Prostate gland (tissue), 2 donors: ENCODE data around the gene TBC1D32. TPM values are rescaled to one million over a fixed set of nuclear protein-coding genes. Genes with fewer than 3 reads are reported as not detected.

Source experiments
- DNase-seq: peaks from one replicate; pipeline ENCODE4 v3.0.0-alpha.2; 2019; ENCODE audit warnings: low spot score
- H3K27ac ChIP-seq, 2 donors: fragments of 200-600 bp; sonication (generic); 2 replicates each; pipeline ENCODE4 v1.5.1; 2017 to 2019
- H3K27me3 ChIP-seq: fragments of 200-600 bp; sonication (generic); replicated peaks from 2 replicates; pipeline ENCODE4 v1.5.1; 2019; ENCODE audit not compliant: insufficient read depth
- H3K36me3 ChIP-seq, 2 donors: fragments of 200-600 bp; sonication (generic); 1 replicate in 1 of 2; 2 replicates in 1 of 2; pipeline versions ENCODE4 v1.5.1 to v1.8.1; 2017 to 2019
- H3K4me1 ChIP-seq: fragments of 200-600 bp; sonication (generic); replicated peaks from 2 replicates; pipeline ENCODE4 v1.5.1; 2019
- H3K4me3 ChIP-seq, 2 donors: fragments of 200-600 bp; sonication (generic); 2 replicates each; pipeline ENCODE4 v1.5.1; 2017 to 2019
- H3K9me3 ChIP-seq: fragments of 200-600 bp; sonication (generic); 2 replicates; pipeline ENCODE4 v1.5.1; 2017
- POLR2A ChIP-seq: fragments of 450-650 bp; IDR thresholded peaks from one replicate; pipeline ENCODE4 v1.6.1; 2016; ENCODE audit warnings: antibody characterized with exemption, mild to moderate bottlenecking
- POLR2AphosphoS5 ChIP-seq: sonication (generic); formaldehyde crosslinking; IDR thresholded peaks from one replicate; pipeline ENCODE4 v1.6.1; 2017; ENCODE audit warnings: antibody characterized with exemption
- WGBS: methylation state at CpG from one replicate; pipeline ENCODE4 v1.1.5; 2018; 5-methylcytosine and 5-hydroxymethylcytosine counted together
- intact Hi-C: fragments of 100-400 bp; cut with DNase I; formaldehyde crosslinking; loops from one replicate; pipeline ENCODE4 v1.14.2; 2022
- total RNA-seq, 2 donors: library from RNA; depleted of rRNA; stranded (reverse); fragments of >200 nt; gene quantifications; one replicate each; pipeline ENCODE4 v1.1.0, GENCODE V29; 2016
- TF ChIP-seq, protein P1 (sequence below), 4 experiments: fragments of 200-600 bp in 2 of 4; fragments of 450-650 bp in 2 of 4; sonication (generic) in 2 of 4; IDR thresholded peaks; 1 replicate in 3 of 4; 2 replicates in 1 of 4; pipeline ENCODE4 v1.5.1; 2016 to 2019; ENCODE audit warnings: antibody characterized with exemption in 4 of 4, mild to moderate bottlenecking in 2 of 4, moderate library complexity in 2 of 4

Gene TBC1D32
- total RNA-seq, 2 donors from 2014 or later: 10.7 to 11.1 TPM

DNA sequence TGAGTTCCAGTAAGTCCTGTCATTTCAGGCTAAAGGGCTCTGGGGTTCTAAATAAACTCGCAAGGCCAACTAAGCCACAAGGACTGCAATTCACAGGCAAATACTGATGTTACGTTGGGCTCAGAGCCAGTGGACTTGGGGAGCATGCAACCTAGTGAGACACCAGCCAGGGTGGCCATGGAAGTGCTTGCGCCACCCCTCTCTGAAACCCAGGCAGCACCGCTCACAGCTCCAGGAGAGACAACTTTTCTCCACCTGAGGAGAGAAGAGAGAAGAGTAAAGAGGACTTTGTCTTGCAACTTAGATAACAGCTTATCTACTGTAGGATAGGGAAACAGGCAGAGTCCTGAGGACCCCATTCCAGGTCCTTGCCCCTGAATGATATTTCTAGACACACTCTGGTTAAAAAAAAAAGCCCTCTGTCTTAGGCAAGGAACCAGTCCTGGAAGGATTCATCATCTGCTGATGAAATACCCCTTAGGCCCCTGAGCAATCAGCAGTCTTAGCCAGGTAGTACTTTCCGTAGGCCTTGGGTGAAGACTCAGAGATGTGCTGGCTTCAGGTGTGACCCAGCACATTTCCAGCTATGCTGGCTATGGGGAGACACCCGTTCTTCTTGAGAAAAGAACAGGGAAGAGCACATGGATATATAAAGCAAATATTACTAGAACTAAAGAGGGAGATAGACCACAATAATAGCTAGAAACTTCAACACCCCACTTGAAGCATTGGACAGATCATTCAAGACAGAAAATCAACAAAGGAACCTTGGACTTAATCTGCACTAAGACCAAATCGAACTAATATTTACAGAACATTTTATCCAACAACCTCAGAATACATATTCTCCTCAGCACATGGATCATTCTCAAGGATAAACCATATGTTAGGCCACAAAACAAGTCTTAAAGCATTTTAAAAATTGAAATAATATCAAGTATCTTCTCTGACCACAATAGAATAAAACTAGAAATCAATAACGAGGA, 31.5 kb upstream of the TBC1D32 start:
- intact Hi-C loops: no loop called here
- WGBS: 86% methylated on average over 8 of the region's 8 CpGs
- H3K27ac ChIP-seq: no peak overlapping the region
- TF ChIP-seq, protein P1, sequence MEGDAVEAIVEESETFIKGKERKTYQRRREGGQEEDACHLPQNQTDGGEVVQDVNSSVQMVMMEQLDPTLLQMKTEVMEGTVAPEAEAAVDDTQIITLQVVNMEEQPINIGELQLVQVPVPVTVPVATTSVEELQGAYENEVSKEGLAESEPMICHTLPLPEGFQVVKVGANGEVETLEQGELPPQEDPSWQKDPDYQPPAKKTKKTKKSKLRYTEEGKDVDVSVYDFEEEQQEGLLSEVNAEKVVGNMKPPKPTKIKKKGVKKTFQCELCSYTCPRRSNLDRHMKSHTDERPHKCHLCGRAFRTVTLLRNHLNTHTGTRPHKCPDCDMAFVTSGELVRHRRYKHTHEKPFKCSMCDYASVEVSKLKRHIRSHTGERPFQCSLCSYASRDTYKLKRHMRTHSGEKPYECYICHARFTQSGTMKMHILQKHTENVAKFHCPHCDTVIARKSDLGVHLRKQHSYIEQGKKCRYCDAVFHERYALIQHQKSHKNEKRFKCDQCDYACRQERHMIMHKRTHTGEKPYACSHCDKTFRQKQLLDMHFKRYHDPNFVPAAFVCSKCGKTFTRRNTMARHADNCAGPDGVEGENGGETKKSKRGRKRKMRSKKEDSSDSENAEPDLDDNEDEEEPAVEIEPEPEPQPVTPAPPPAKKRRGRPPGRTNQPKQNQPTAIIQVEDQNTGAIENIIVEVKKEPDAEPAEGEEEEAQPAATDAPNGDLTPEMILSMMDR (IDR thresholded peaks at IDR 0.05): no peak
- no peak for TF ChIP-seq POLR2AphosphoS5
- no peak for TF ChIP-seq POLR2A
- no peaks in the 10 kb centered on the region for H3K27me3 ChIP-seq
- no peaks in the 10 kb centered on the region for H3K36me3 ChIP-seq
- no peak overlapping the region for H3K4me3 ChIP-seq
- no peaks in the 10 kb centered on the region for H3K4me1 ChIP-seq
- no peaks in the 10 kb centered on the region for H3K9me3 ChIP-seq
- DNase-seq: no peak

DNA sequence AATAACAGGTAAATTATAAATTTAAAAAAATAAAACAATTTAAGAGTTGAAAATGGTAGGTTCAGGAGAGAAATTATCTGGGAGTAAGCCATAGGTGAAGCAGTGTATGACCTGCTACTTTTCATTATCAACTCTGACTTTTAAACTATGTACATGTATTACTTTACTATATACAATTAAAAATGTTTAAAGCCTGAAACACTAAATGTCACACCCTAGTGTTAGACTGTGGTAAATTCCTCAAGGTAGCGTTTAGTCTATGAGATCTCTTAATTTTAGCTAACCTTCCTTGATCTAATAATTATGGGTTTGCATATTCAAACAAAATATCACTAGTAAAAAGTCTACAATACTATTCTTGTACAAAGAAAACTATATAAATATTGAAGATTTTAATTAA, 22.3 kb upstream of the TBC1D32 start:
- Histone ChIP-seq H3K27ac (no peak overlapping the region), H3K9me3 (no peaks in the 10 kb centered on the region), H3K4me1 (no peaks in the 10 kb centered on the region), H3K27me3 (no peaks in the 10 kb centered on the region), H3K4me3 (no peak overlapping the region), H3K36me3 (no peaks in the 10 kb centered on the region)
- no peak for TF ChIP-seq POLR2AphosphoS5
- intact Hi-C loops: no loop called here
- 83% methylated on average over 1 of the region's 1 CpG for WGBS
- no peak for DNase-seq

GRCh38 chr6:121354764-121355163, 20.5 kb upstream of the TBC1D32 start:
- 86% methylated on average over 7 of the region's 7 CpGs for WGBS
- Histone ChIP-seq H3K27ac (no peak overlapping the region), H3K4me1 (no peaks in the 10 kb centered on the region), H3K27me3 (no peaks in the 10 kb centered on the region), H3K4me3 (no peak overlapping the region), H3K36me3 (no peaks in the 10 kb centered on the region), H3K9me3 (no peaks in the 10 kb centered on the region)
- no peak for DNase-seq
- TF ChIP-seq, protein P1 (IDR thresholded peaks at IDR 0.05): no peak
- TF ChIP-seq POLR2AphosphoS5: no peak
- no peak for TF ChIP-seq POLR2A
- intact Hi-C loops: no loop called here

DNA sequence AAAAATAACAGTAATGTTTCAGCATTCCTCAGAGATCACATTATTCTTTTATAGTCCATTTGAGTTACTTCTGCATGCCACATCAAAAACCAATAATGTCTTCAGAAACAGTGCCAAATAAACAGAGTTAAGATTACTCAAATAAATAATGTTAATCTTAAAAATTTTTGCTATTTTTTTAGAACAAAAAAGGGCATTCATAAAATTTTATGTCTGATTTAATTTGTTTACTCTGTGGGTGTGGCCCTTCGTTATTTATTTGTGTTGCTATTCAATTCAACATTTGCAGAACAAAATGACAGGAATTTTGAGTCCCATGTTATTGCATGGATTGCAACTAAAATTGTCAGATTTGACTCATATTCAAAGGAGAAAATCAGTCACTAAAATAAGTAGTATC, 18.7 kb upstream of the TBC1D32 start:
- Histone ChIP-seq H3K4me1 (no peaks in the 10 kb centered on the region), H3K27ac (no peak overlapping the region), H3K4me3 (no peak overlapping the region), H3K27me3 (no peaks in the 10 kb centered on the region), H3K36me3 (no peaks in the 10 kb centered on the region), H3K9me3 (no peaks in the 10 kb centered on the region)
- intact Hi-C loops: no loop called here
- DNase-seq: no peak
- WGBS: 18% methylated on average over 1 of the region's 1 CpG
- TF ChIP-seq POLR2A (no peak), POLR2AphosphoS5 (no peak)
- TF ChIP-seq, protein P1 (IDR thresholded peaks at IDR 0.05): no peak

DNA sequence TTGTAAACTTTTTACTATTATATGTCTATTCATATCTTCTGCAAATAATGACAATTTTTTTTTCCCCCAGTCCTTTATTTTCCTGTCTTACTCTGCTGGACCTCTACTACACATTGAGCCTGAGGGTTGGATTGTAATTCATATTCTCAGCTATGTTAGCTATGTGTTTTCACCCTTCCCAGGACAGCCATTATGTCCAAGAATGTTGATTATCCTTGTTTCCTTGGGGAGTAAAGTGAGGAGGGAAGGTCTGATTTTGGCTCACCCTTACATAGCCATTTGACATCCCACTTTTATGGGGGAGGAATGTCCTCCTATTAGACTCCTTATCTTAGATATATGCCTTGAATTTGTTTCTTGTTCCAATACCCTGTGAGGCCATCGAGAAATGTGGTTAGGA, 17.6 kb upstream of the TBC1D32 start:
- 60% methylated on average over 1 of the region's 1 CpG for WGBS
- no peaks in the 10 kb centered on the region for H3K4me1 ChIP-seq
- H3K4me3 ChIP-seq: no peak overlapping the region
- intact Hi-C loops: no loop called here
- no peak overlapping the region for H3K27ac ChIP-seq
- TF ChIP-seq POLR2A (no peak), POLR2AphosphoS5 (no peak)
- TF ChIP-seq, protein P1 (IDR thresholded peaks at IDR 0.05): no peak
- no peaks in the 10 kb centered on the region for H3K36me3 ChIP-seq
- no peaks in the 10 kb centered on the region for H3K27me3 ChIP-seq
- no peaks in the 10 kb centered on the region for H3K9me3 ChIP-seq
- no peak for DNase-seq
